ENCODE data around the gene TTC23L. TPM values are rescaled to one million over a fixed set of nuclear protein-coding genes. Genes with fewer than 3 reads are reported as not detected.

The TTC23L gene
- total and polyA plus RNA-seq, 2 of the 8 experiments (the other 6 are each of a cell fraction or from before 2014, with no cell fraction given): 1.1 to 2.4 TPM

Other genes with a start within 250 kb of the TTC23L start
- 210 and 216 TPM in 2 replicates for gene RAI14, start 182.8 kb upstream of the TTC23L start, total RNA-seq (2021; fragmentation: NEBNext Ultra II Directional; extraction: Animal tissue kit (Norgen Biotek cat#: 25700))
- gene RAI14, start 182.8 kb upstream of the TTC23L start, polyA plus RNA-seq (2011; rRNA removed): 48.4 and 54.7 TPM in 2 replicates
- 37.3 and 40.5 TPM in 2 replicates for gene RAD1, start 76.3 kb downstream of the TTC23L start, total RNA-seq (2021; fragmentation: NEBNext Ultra II Directional; extraction: Animal tissue kit (Norgen Biotek cat#: 25700))
- 12.0 and 15.1 TPM in 2 replicates for gene RAD1, start 76.3 kb downstream of the TTC23L start, polyA plus RNA-seq (2011; rRNA removed)
- gene BRIX1, start 76.5 kb downstream of the TTC23L start, total RNA-seq (2021; fragmentation: NEBNext Ultra II Directional; extraction: Animal tissue kit (Norgen Biotek cat#: 25700)): 64.5 and 71.7 TPM in 2 replicates
- 13.2 and 26.9 TPM in 2 replicates for gene BRIX1, start 76.5 kb downstream of the TTC23L start, polyA plus RNA-seq (2011; rRNA removed)
- 47.5 and 51.2 TPM in 2 replicates for gene DNAJC21, start 90.4 kb downstream of the TTC23L start, total RNA-seq (2021; fragmentation: NEBNext Ultra II Directional; extraction: Animal tissue kit (Norgen Biotek cat#: 25700))
- 3.2 and 5.1 TPM in 2 replicates for gene DNAJC21, start 90.4 kb downstream of the TTC23L start, polyA plus RNA-seq (2011; rRNA removed)
- not detected in 2 replicates for gene AGXT2, start 208.8 kb downstream of the TTC23L start, total RNA-seq (2021; fragmentation: NEBNext Ultra II Directional; extraction: Animal tissue kit (Norgen Biotek cat#: 25700))
- gene AGXT2, start 208.8 kb downstream of the TTC23L start, polyA plus RNA-seq (2011; rRNA removed): not detected in 2 replicates

All from H1 (cell line).